SJSA1 (cell line): Measurements from ENCODE around the gene PURA. TPM values are rescaled to one million over a fixed set of nuclear protein-coding genes. Genes with fewer than 3 reads are reported as not detected.

Experiments used
- DNase-seq, 2 experiments: peaks; one replicate each; pipeline ENCODE4 v3.0.0-alpha.2; 2015 to 2020; ENCODE audit warnings: low spot score in 2 of 2, low read depth in 1 of 2
- H3K27ac ChIP-seq: fragments of 250-450 bp; sonication (Bioruptor Pico); 2 replicates; pipeline ENCODE4 v1.5.1; 2020; ENCODE audit warnings: mild to moderate bottlenecking, moderate library complexity
- H3K27me3 ChIP-seq: fragments of 250-450 bp; sonication (Bioruptor Pico); replicated peaks from 2 replicates; pipeline ENCODE4 v1.5.1; 2020; ENCODE audit warnings: mild to moderate bottlenecking, moderate library complexity
- H3K36me3 ChIP-seq: fragments of 250-450 bp; sonication (Bioruptor Pico); 2 replicates; pipeline ENCODE4 v1.5.1; 2020; ENCODE audit warnings: mild to moderate bottlenecking
- H3K4me1 ChIP-seq: fragments of 250-450 bp; sonication (Bioruptor Pico); replicated peaks from 2 replicates; pipeline ENCODE4 v1.6.1; 2021; ENCODE audit warnings: mild to moderate bottlenecking
- H3K4me3 ChIP-seq: fragments of 250-450 bp; sonication (Bioruptor Pico); 2 replicates; pipeline ENCODE4 v1.5.1; 2020; ENCODE audit warnings: mild to moderate bottlenecking
- H3K9me3 ChIP-seq: fragments of 250-450 bp; sonication (Bioruptor Pico); replicated peaks from 2 replicates; pipeline ENCODE4 v1.5.1; 2020; ENCODE audit warnings: mild to moderate bottlenecking
- total RNA-seq: library from RNA; depleted of rRNA; stranded (reverse); fragments of >200 nt; shearing (Covaris generic); gene quantifications from 2 replicates; pipeline ENCODE4 v1.2.3, GENCODE V29; 2014; rRNA removed

Gene PURA
- total RNA-seq: 13.3 and 16.7 TPM in 2 replicates

GRCh38 chr5:140113699-140114263, at the start of gene PURA:
Gene PURA, plus strand, starts transcription at chr5:140114109. Its CDS starts 73 bp downstream, at chr5:140114182.
- Histone ChIP-seq H3K4me1 (peaks cover 37% of the 10 kb centered on the region), H3K27me3 (no peaks in the 10 kb centered on the region), H3K4me3 (peak within 1 kb of the TSS; percentile 68), H3K9me3 (no peaks in the 10 kb centered on the region), H3K36me3 (peaks cover 22% of the 10 kb centered on the region), H3K27ac (peak within 1 kb of the TSS; percentile 36)
- peak; percentile 88 to 99 for DNase-seq

GRCh38 chr5:140072812-140073211, 41.1 kb upstream of the PURA start:
- Histone ChIP-seq H3K27ac (no peak overlapping the region), H3K4me3 (no peak overlapping the region), H3K36me3 (no peaks in the 10 kb centered on the region), H3K9me3 (no peaks in the 10 kb centered on the region), H3K4me1 (no peaks in the 10 kb centered on the region), H3K27me3 (peaks cover 21% of the 10 kb centered on the region)
- no peak for DNase-seq

GRCh38 chr5:140073296-140073695, 40.6 kb upstream of the PURA start:
- peak in 1 of 2 experiments; percentile 29 for DNase-seq
- no peaks in the 10 kb centered on the region for H3K9me3 ChIP-seq
- no peak overlapping the region for H3K4me3 ChIP-seq
- H3K27me3 ChIP-seq: peaks cover 22% of the 10 kb centered on the region
- no peaks in the 10 kb centered on the region for H3K4me1 ChIP-seq
- no peak overlapping the region for H3K27ac ChIP-seq
- H3K36me3 ChIP-seq: no peaks in the 10 kb centered on the region

GRCh38 chr5:140075371-140075770, 38.5 kb upstream of the PURA start:
- no peak for DNase-seq
- H3K27ac ChIP-seq: no peak overlapping the region
- H3K4me3 ChIP-seq: no peak overlapping the region
- H3K4me1 ChIP-seq: no peaks in the 10 kb centered on the region
- H3K9me3 ChIP-seq: no peaks in the 10 kb centered on the region
- H3K36me3 ChIP-seq: no peaks in the 10 kb centered on the region
- H3K27me3 ChIP-seq: peaks cover 13% of the 10 kb centered on the region

- Histone ChIP-seq H3K27ac (no peak overlapping the region), H3K27me3 (peaks cover 13% of the 10 kb centered on the region), H3K4me3 (no peak overlapping the region), H3K4me1 (no peaks in the 10 kb centered on the region), H3K36me3 (no peaks in the 10 kb centered on the region), H3K9me3 (no peaks in the 10 kb centered on the region)
- DNase-seq: no peak
Observed at GRCh38 chr5:140076142-140076541, 37.8 kb upstream of the PURA start.

GRCh38 chr5:140076788-140077187, 37.1 kb upstream of the PURA start:
- no peak for DNase-seq
- no peaks in the 10 kb centered on the region for H3K36me3 ChIP-seq
- H3K4me1 ChIP-seq: no peaks in the 10 kb centered on the region
- H3K27ac ChIP-seq: no peak overlapping the region
- no peak overlapping the region for H3K4me3 ChIP-seq
- H3K9me3 ChIP-seq: no peaks in the 10 kb centered on the region
- peaks cover 15% of the 10 kb centered on the region for H3K27me3 ChIP-seq

GRCh38 chr5:140083120-140083519, 30.8 kb upstream of the PURA start:
- H3K4me1 ChIP-seq: no peaks in the 10 kb centered on the region
- H3K27ac ChIP-seq: no peak overlapping the region

GRCh38 chr5:140083650-140084049, 30.3 kb upstream of the PURA start:
- Histone ChIP-seq H3K27me3 (peaks cover 43% of the 10 kb centered on the region), H3K36me3 (no peaks in the 10 kb centered on the region), H3K4me3 (no peak overlapping the region), H3K27ac (no peak overlapping the region), H3K4me1 (no peaks in the 10 kb centered on the region), H3K9me3 (no peaks in the 10 kb centered on the region)
- no peak for DNase-seq

More at GRCh38 chr5:140083120-140083519, 30.8 kb upstream of the PURA start:
- Histone ChIP-seq H3K9me3 (no peaks in the 10 kb centered on the region), H3K36me3 (no peaks in the 10 kb centered on the region), H3K4me3 (no peak overlapping the region), H3K27me3 (peaks cover 43% of the 10 kb centered on the region)
- no peak for DNase-seq

- no peak for DNase-seq
- H3K4me1 ChIP-seq: no peaks in the 10 kb centered on the region
- H3K4me3 ChIP-seq: no peak overlapping the region
- H3K27ac ChIP-seq: no peak overlapping the region
- H3K36me3 ChIP-seq: no peaks in the 10 kb centered on the region
- peaks cover 48% of the 10 kb centered on the region for H3K27me3 ChIP-seq
- peaks cover 2% of the 10 kb centered on the region for H3K9me3 ChIP-seq
Observed at GRCh38 chr5:140084541-140084940, 29.4 kb upstream of the PURA start.

- no peak for DNase-seq
- Histone ChIP-seq H3K27me3 (peaks cover 43% of the 10 kb centered on the region), H3K27ac (no peak overlapping the region), H3K4me3 (no peak overlapping the region), H3K4me1 (no peaks in the 10 kb centered on the region), H3K36me3 (no peaks in the 10 kb centered on the region), H3K9me3 (peaks cover 21% of the 10 kb centered on the region)
Observed at GRCh38 chr5:140090251-140090650, 23.7 kb upstream of the PURA start.

GRCh38 chr5:140093179-140093578, 20.7 kb upstream of the PURA start:
- Histone ChIP-seq H3K27me3 (peaks cover 45% of the 10 kb centered on the region), H3K27ac (no peak overlapping the region), H3K4me3 (no peak overlapping the region), H3K36me3 (no peaks in the 10 kb centered on the region), H3K9me3 (peaks cover 21% of the 10 kb centered on the region), H3K4me1 (no peaks in the 10 kb centered on the region)
- no peak for DNase-seq

- no peak for DNase-seq
- H3K9me3 ChIP-seq: peaks cover 21% of the 10 kb centered on the region
- no peaks in the 10 kb centered on the region for H3K36me3 ChIP-seq
- H3K27ac ChIP-seq: no peak overlapping the region
- H3K4me1 ChIP-seq: no peaks in the 10 kb centered on the region
- H3K27me3 ChIP-seq: peaks cover 44% of the 10 kb centered on the region
- H3K4me3 ChIP-seq: no peak overlapping the region
Observed at GRCh38 chr5:140093866-140094265, 20.0 kb upstream of the PURA start.

GRCh38 chr5:140094889-140095288, 19.0 kb upstream of the PURA start:
- Histone ChIP-seq H3K27ac (no peak overlapping the region), H3K27me3 (peaks cover 35% of the 10 kb centered on the region), H3K36me3 (no peaks in the 10 kb centered on the region), H3K9me3 (peaks cover 17% of the 10 kb centered on the region), H3K4me1 (no peaks in the 10 kb centered on the region), H3K4me3 (no peak overlapping the region)
- DNase-seq: no peak

- DNase-seq: no peak
- Histone ChIP-seq H3K4me1 (no peaks in the 10 kb centered on the region), H3K4me3 (no peak overlapping the region), H3K27ac (no peak overlapping the region), H3K9me3 (no peaks in the 10 kb centered on the region), H3K27me3 (peaks cover 31% of the 10 kb centered on the region), H3K36me3 (no peaks in the 10 kb centered on the region)
Observed at GRCh38 chr5:140101179-140101578, 12.7 kb upstream of the PURA start.

- no peaks in the 10 kb centered on the region for H3K36me3 ChIP-seq
Observed at GRCh38 chr5:140103154-140103553, 10.8 kb upstream of the PURA start.

More at GRCh38 chr5:140103154-140103553, 10.8 kb upstream of the PURA start:
- H3K27me3 ChIP-seq: peaks cover 26% of the 10 kb centered on the region
- H3K4me1 ChIP-seq: peaks cover 5% of the 10 kb centered on the region
- no peak overlapping the region for H3K4me3 ChIP-seq
- no peak for DNase-seq
- no peaks in the 10 kb centered on the region for H3K9me3 ChIP-seq
- no peak overlapping the region for H3K27ac ChIP-seq
